HEK293T (cell line): ENCODE measurements around the gene CAPN2.

Experiments used
- BHLHE40 ChIP-seq: fragments of 450-650 bp; IDR thresholded peaks from 2 replicates; pipeline ENCODE4 v1.6.1; 2016; ENCODE audit warnings: mild to moderate bottlenecking, moderate library complexity, borderline replicate concordance
- ELF4 ChIP-seq: fragments of 450-650 bp; IDR thresholded peaks from 2 replicates; pipeline ENCODE4 v1.6.1; 2017; ENCODE audit warnings: antibody characterized with exemption
- FOXK2 ChIP-seq: fragments of 450-650 bp; IDR thresholded peaks from 2 replicates; pipeline ENCODE4 v1.6.1; 2016; ENCODE audit warnings: mild to moderate bottlenecking
- L3MBTL2 ChIP-seq: fragments of 450-650 bp; conservative IDR thresholded peaks from 2 replicates; pipeline ENCODE4 v1.6.1; 2016; ENCODE audit warnings: mild to moderate bottlenecking
- SP1 ChIP-seq: fragments of 450-650 bp; IDR thresholded peaks from 2 replicates; pipeline ENCODE4 v1.6.1; 2017
- TARDBP ChIP-seq: fragments of 450-650 bp; IDR thresholded peaks from 2 replicates; pipeline ENCODE4 v1.6.1; 2016
- ZNF384 ChIP-seq: fragments of 450-650 bp; IDR thresholded peaks from 2 replicates; pipeline ENCODE4 v1.6.1; 2016

GRCh38 chr1:223792046-223792445 is 79.7 kb downstream of the CAPN2 start:
- TF ChIP-seq TARDBP (no peak), ZNF384 (no peak), L3MBTL2 (no peak), FOXK2 (no peak), SP1 (no peak), BHLHE40 (no peak), ELF4 (no peak)
